ENCODE results near the gene RNF223.
"Not testable (repeated sequence)": the region's sequence is repeated elsewhere in the genome, so short reads cannot be mapped to it uniquely, and the experiment has no call there.

The RNF223 gene

GRCh38 chr1:1082776-1083415, 8.8 kb upstream of the RNF223 start:
- Histone ChIP-seq H4K20me1 (peaks cover 0 to 63% (median 7%) of the 10 kb centered on the region in 11 experiments; a peak in 9 of 22 replicates), H3K4me3 (no peak overlapping the region), H3K27me3 (peaks cover 6 to 39% (median 13%) of the 10 kb centered on the region in 11 experiments; a peak in 21 of 22 replicates), H3K27ac (no peak overlapping the region), H3K9me3 (replicated peaks in 1 of 11) (no peaks in the 10 kb centered on the region), H3K36me3 (peaks cover 0 to 16% (median 0%) of the 10 kb centered on the region in 11 experiments; a peak in 4 of 22 replicates), H3K9ac (peak overlapping the region in 3 of 11 experiments; percentile 35 to 46 (median 44); a peak in 3 of 22 replicates), H3K4me2 (peak overlapping the region in 9 of 11 experiments; percentile 58 to 81 (median 74); a peak in 17 of 22 replicates), H3K4me1 (peaks cover 45 to 84% (median 69%) of the 10 kb centered on the region in 10 experiments)
- no peak for TF ChIP-seq Cebpa-rat (IDR thresholded peaks at IDR 0.05)

GRCh38 chr1:1082239-1082775, 8.2 kb upstream of the RNF223 start:
- Histone ChIP-seq H3K27me3 (peaks cover 12 to 36% (median 19%) of the 10 kb centered on the region in 11 experiments; a peak in 21 of 22 replicates), H3K4me3 (no peak overlapping the region), H3K27ac (peak overlapping the region in 1 of 11 experiments; percentile 35; a peak in 1 of 22 replicates), H3K4me2 (peak overlapping the region; percentile 58 to 81 (median 70)), H4K20me1 (peaks cover 0 to 59% (median 7%) of the 10 kb centered on the region in 11 experiments; a peak in 9 of 22 replicates), H3K9ac (peak overlapping the region in 7 of 11 experiments; percentile 6 to 46 (median 25); a peak in 9 of 22 replicates), H3K4me1 (peaks cover 40 to 78% (median 63%) of the 10 kb centered on the region in 10 experiments), H3K9me3 (replicated peaks in 1 of 11) (no peaks in the 10 kb centered on the region), H3K36me3 (peaks cover 0 to 16% (median 0%) of the 10 kb centered on the region in 11 experiments; a peak in 4 of 22 replicates)
- TF ChIP-seq Cebpa-rat (IDR thresholded peaks at IDR 0.05), result no peak

- Histone ChIP-seq H3K4me3 (no peak overlapping the region), H3K9ac (peak overlapping the region in 6 of 11 experiments; percentile 6 to 46 (median 30); a peak in 8 of 22 replicates), H3K9me3 (replicated peaks in 1 of 11) (no peaks in the 10 kb centered on the region), H3K27me3 (peaks cover 13 to 31% (median 21%) of the 10 kb centered on the region in 11 experiments; a peak in 21 of 22 replicates), H4K20me1 (peaks cover 0 to 51% (median 7%) of the 10 kb centered on the region in 11 experiments; a peak in 9 of 22 replicates), H3K4me2 (peak overlapping the region; percentile 58 to 81 (median 70)), H3K4me1 (peaks cover 35 to 71% (median 55%) of the 10 kb centered on the region in 10 experiments), H3K27ac (peak overlapping the region in 1 of 11 experiments; percentile 35; a peak in 1 of 22 replicates), H3K36me3 (peaks cover 0 to 16% (median 0%) of the 10 kb centered on the region in 11 experiments; a peak in 4 of 22 replicates)
- no peak for TF ChIP-seq Cebpa-rat (IDR thresholded peaks at IDR 0.05)
These were observed 7.5 kb upstream of the RNF223 start for GRCh38 chr1:1081311-1082238.

- Histone ChIP-seq H3K9ac (no peak overlapping the region), H3K4me3 (no peak overlapping the region)
- no peak for TF ChIP-seq Cebpa-rat (IDR thresholded peaks at IDR 0.05)
These were observed 6.8 kb upstream of the RNF223 start for GRCh38 chr1:1080951-1081310.

GRCh38 chr1:1080122-1080757, 6.1 kb upstream of the RNF223 start:
- Histone ChIP-seq H4K20me1 (peaks cover 0 to 42% (median 0%) of the 10 kb centered on the region in 11 experiments; a peak in 9 of 22 replicates), H3K9ac (no peak overlapping the region; a peak in 1 of 22 replicates), H3K36me3 (peaks cover 0 to 16% (median 0%) of the 10 kb centered on the region in 11 experiments; a peak in 4 of 22 replicates), H3K27me3 (peaks cover 22 to 37% (median 27%) of the 10 kb centered on the region in 11 experiments), H3K4me2 (peak overlapping the region; percentile 59 to 89 (median 83)), H3K27ac (no peak overlapping the region), H3K4me3 (peak overlapping the region in 1 of 10 experiments; percentile 38; a peak in 1 of 20 replicates), H3K9me3 (replicated peaks in 1 of 11) (no peaks in the 10 kb centered on the region), H3K4me1 (peaks cover 24 to 57% (median 42%) of the 10 kb centered on the region in 10 experiments)
- TF ChIP-seq Cebpa-rat (IDR thresholded peaks at IDR 0.05), result no peak

More at GRCh38 chr1:1080951-1081310, 6.8 kb upstream of the RNF223 start:
- no peak overlapping the region for H3K27ac ChIP-seq
- H3K27me3 ChIP-seq, result peaks cover 15 to 30% (median 22%) of the 10 kb centered on the region in 11 experiments
- peaks cover 30 to 64% (median 49%) of the 10 kb centered on the region in 10 experiments for H3K4me1 ChIP-seq
- H3K9me3 ChIP-seq (replicated peaks in 1 of 11), result no peaks in the 10 kb centered on the region
- H4K20me1 ChIP-seq, result peaks cover 0 to 45% (median under 1%) of the 10 kb centered on the region in 11 experiments; a peak in 9 of 22 replicates
- H3K4me2 ChIP-seq, result peak overlapping the region in 7 of 11 experiments; percentile 60 to 81 (median 74); a peak in 9 of 22 replicates
- H3K36me3 ChIP-seq, result peaks cover 0 to 16% (median 0%) of the 10 kb centered on the region in 11 experiments; a peak in 4 of 22 replicates

- Histone ChIP-seq H3K9ac (peak overlapping the region in 10 of 11 experiments; percentile 2 to 64 (median 47); a peak in 14 of 22 replicates), H3K4me2 (peak overlapping the region; percentile 59 to 89 (median 83)), H3K36me3 (peaks cover 0 to 16% (median 0%) of the 10 kb centered on the region in 11 experiments; a peak in 4 of 22 replicates), H3K9me3 (replicated peaks in 1 of 11) (no peaks in the 10 kb centered on the region), H3K27ac (peak overlapping the region in 1 of 11 experiments; percentile 20; a peak in 2 of 22 replicates), H3K4me1 (peaks cover 24 to 51% (median 37%) of the 10 kb centered on the region in 10 experiments), H3K4me3 (peak overlapping the region in 5 of 10 experiments; percentile 1 to 38 (median 16); a peak in 5 of 20 replicates), H3K27me3 (peaks cover 28 to 44% (median 34%) of the 10 kb centered on the region in 11 experiments), H4K20me1 (peaks cover 0 to 44% (median 4%) of the 10 kb centered on the region in 11 experiments; a peak in 9 of 22 replicates)
- TF ChIP-seq Cebpa-rat (IDR thresholded peaks at IDR 0.05), result no peak
These were observed 5.5 kb upstream of the RNF223 start for GRCh38 chr1:1079408-1080121.

GRCh38 chr1:1077396-1077795, 3.3 kb upstream of the RNF223 start:
- H3K9ac ChIP-seq; H3K4me2 ChIP-seq; H3K27ac ChIP-seq; H3K4me3 ChIP-seq; H3K9me3 ChIP-seq (replicated peaks in 1 of 11); H3K36me3 ChIP-seq: not testable (repeated sequence)
- Histone ChIP-seq H3K27me3 (peaks cover 34 to 53% (median 41%) of the 10 kb centered on the region in 11 experiments), H3K4me1 (peaks cover 22 to 32% (median 29%) of the 10 kb centered on the region in 10 experiments), H4K20me1 (peaks cover 0 to 30% (median 4%) of the 10 kb centered on the region in 11 experiments; a peak in 9 of 22 replicates)
